Ascending aorta (tissue), 2 donors: ENCODE data around the gene CHRM4. TPM values are rescaled to one million over a fixed set of nuclear protein-coding genes. Genes with fewer than 3 reads are reported as not detected.
"Not testable (repeated sequence)": the region's sequence is repeated elsewhere in the genome, so short reads cannot be mapped to it uniquely, and the experiment has no call there.

Source experiments
- DNase-seq, 2 donors: peaks; one replicate each; pipeline ENCODE4 v3.0.0-alpha.2; 2019; ENCODE audit warnings: low spot score in 2 of 2
- H3K27ac ChIP-seq, 2 donors: fragments of 200-600 bp; sonication (generic); one replicate each; pipeline ENCODE4 v1.5.1; 2016 to 2017; ENCODE audit warnings: mild to moderate bottlenecking in 1 of 2
- H3K27me3 ChIP-seq: fragments of 200-600 bp; sonication (generic); one replicate; pipeline ENCODE4 v1.5.1; 2017
- H3K36me3 ChIP-seq, 2 donors: fragments of 200-600 bp; sonication (generic); one replicate each; pipeline ENCODE4 v1.5.1; 2016
- H3K4me1 ChIP-seq, 2 donors: fragments of 200-600 bp; sonication (generic); one replicate each; pipeline ENCODE4 v1.5.1; 2016 to 2017; ENCODE audit warnings: mild to moderate bottlenecking in 1 of 2
- H3K4me3 ChIP-seq, 2 donors: fragments of 200-600 bp; sonication (generic); one replicate each; pipeline ENCODE4 v1.5.1; 2016 to 2017; ENCODE audit warnings: mild to moderate bottlenecking in 1 of 2
- H3K9me3 ChIP-seq, 2 donors: fragments of 200-600 bp; sonication (generic); one replicate each; pipeline ENCODE4 v1.5.1; 2016
- CTCF ChIP-seq, 3 experiments: fragments of 200-600 bp in 2 of 3; fragments of 450-650 bp in 1 of 3; sonication (generic) in 2 of 3; IDR thresholded peaks; one replicate each; pipeline ENCODE4 v1.5.1; 2016 to 2019; ENCODE audit warnings: antibody characterized with exemption in 3 of 3, mild to moderate bottlenecking in 1 of 3, moderate library complexity in 1 of 3
- intact Hi-C: fragments of 100-400 bp; cut with DNase I; formaldehyde crosslinking; loops from one replicate; pipeline ENCODE4 v1.15.1; 2023
- total RNA-seq: library from RNA; depleted of rRNA; stranded (reverse); fragments of >200 nt; gene quantifications from one replicate; pipeline ENCODE4 v1.1.0, GENCODE V29; 2016

Gene CHRM4
- total RNA-seq, 1 donor from 2014 or later: not detected

GRCh38 chr11:46381048-46381818 is 10.3 kb downstream of the CHRM4 start, which contains the start of gene MDK:
Gene MDK, plus strand, starts transcription at chr11:46381669. Its CDS starts 389 bp downstream, at chr11:46382058.
- H3K4me1 ChIP-seq: peaks cover 5 to 7% of the 10 kb centered on the region in 2 donors
- peaks cover 9 to 14% of the 10 kb centered on the region in 2 donors for H3K36me3 ChIP-seq
- intact Hi-C loops: loop anchor here (10.0 kb wide), 1 partner anchor 234 kb away; the partner anchor contains the start of genes ATG13 and HARBI1
- peaks cover 14% of the 10 kb centered on the region for H3K27me3 ChIP-seq
- no peak for TF ChIP-seq CTCF (IDR thresholded peaks at IDR 0.05)
- peak within 1 kb of the TSS; percentile 28 to 52 for H3K27ac ChIP-seq
- DNase-seq: no peak
- H3K4me3 ChIP-seq: peak within 1 kb of the TSS; percentile 71 to 84
- no peaks in the 10 kb centered on the region for H3K9me3 ChIP-seq

GRCh38 chr11:46380340-46381047 is 11.1 kb downstream of the CHRM4 start:
- intact Hi-C loops: loop anchor here (10.0 kb wide), 1 partner anchor 234 kb away; the partner anchor contains the start of genes ATG13 and HARBI1

GRCh38 chr11:46379482-46380293 is 11.9 kb downstream of the CHRM4 start:
- H3K9me3 ChIP-seq, DNase-seq, H3K4me1 ChIP-seq: not testable (repeated sequence)
- intact Hi-C loops: loop anchor here (10.0 kb wide), 1 partner anchor 235 kb away; the partner anchor contains the start of genes ATG13 and HARBI1
- Histone ChIP-seq H3K27ac (peak overlapping the region; percentile 28 to 52), H3K27me3 (peaks cover 14% of the 10 kb centered on the region), H3K4me3 (peak overlapping the region; percentile 71 to 84), H3K36me3 (peaks cover 25 to 29% of the 10 kb centered on the region in 2 donors)

More at GRCh38 chr11:46380340-46381047, 11.1 kb downstream of the CHRM4 start:
- Histone ChIP-seq H3K9me3 (no peaks in the 10 kb centered on the region), H3K27me3 (peaks cover 14% of the 10 kb centered on the region), H3K4me1 (peaks cover 5 to 7% of the 10 kb centered on the region in 2 donors), H3K36me3 (peaks cover 17 to 21% of the 10 kb centered on the region in 2 donors), H3K27ac (peak overlapping the region; percentile 28 to 52), H3K4me3 (peak overlapping the region; percentile 71 to 84)
- no peak for TF ChIP-seq CTCF (IDR thresholded peaks at IDR 0.05)
- DNase-seq: peak in 1 of 2 donors; percentile 77

GRCh38 chr11:46378811-46379481 is 12.6 kb downstream of the CHRM4 start:
- Histone ChIP-seq H3K27ac (peak overlapping the region in 1 of 2 donors; percentile 8), H3K9me3 (no peaks in the 10 kb centered on the region), H3K4me3 (no peak overlapping the region), H3K4me1 (peaks cover 5 to 7% of the 10 kb centered on the region in 2 donors), H3K27me3 (peaks cover 14% of the 10 kb centered on the region), H3K36me3 (peaks cover 31 to 37% of the 10 kb centered on the region in 2 donors)
- TF ChIP-seq CTCF (IDR thresholded peaks at IDR 0.05): no peak
- intact Hi-C loops: no loop called here
- DNase-seq: no peak

- intact Hi-C loops: no loop called here
- no peak for DNase-seq
- no peak overlapping the region for H3K4me3 ChIP-seq
- no peak overlapping the region for H3K27ac ChIP-seq
- peaks cover 36 to 42% of the 10 kb centered on the region in 2 donors for H3K36me3 ChIP-seq
- H3K4me1 ChIP-seq: peaks cover 5 to 7% of the 10 kb centered on the region in 2 donors
- H3K9me3 ChIP-seq: no peaks in the 10 kb centered on the region
- peaks cover 14% of the 10 kb centered on the region for H3K27me3 ChIP-seq
- no peak for TF ChIP-seq CTCF (IDR thresholded peaks at IDR 0.05)
These were observed 13.3 kb downstream of the CHRM4 start for GRCh38 chr11:46378296-46378695.
